ENCODE data around the gene SLC24A3. TPM values are rescaled to one million over a fixed set of nuclear protein-coding genes. Genes with fewer than 3 reads are reported as not detected.

Gene SLC24A3
- total RNA-seq, 6 experiments from 2014 or later: not detected

- Mint-ChIP-seq H3K27me3 (ENCODE audit: insufficient read depth) (no peaks in the 10 kb centered on the region; the same call in 1 of the 2 replicates), H3K4me1 (ENCODE audit: low read depth) (no peaks in the 10 kb centered on the region), H3K4me3 (no peak overlapping the region), H3K36me3 (ENCODE audit: low read depth) (no peaks in the 10 kb centered on the region), H3K9me3 (peaks cover 7% of the 10 kb centered on the region; the same call in 1 of the 2 replicates), H3K27ac (no peak overlapping the region)
- no peak for TF ChIP-seq CTCF (IDR thresholded peaks at IDR 0.05)
- DNase-seq: no peak
These were observed 10.1 kb downstream of the SLC24A3 start for GRCh38 chr20:19222520-19223040.

- no peak overlapping the region for H3K4me3 Mint-ChIP-seq
- peaks cover 7% of the 10 kb centered on the region; the same call in 1 of the 2 replicates for H3K9me3 Mint-ChIP-seq
- H3K4me1 Mint-ChIP-seq (ENCODE audit: low read depth): no peaks in the 10 kb centered on the region
- no peaks in the 10 kb centered on the region for H3K36me3 Mint-ChIP-seq (ENCODE audit: low read depth)
- no peak for TF ChIP-seq CTCF (IDR thresholded peaks at IDR 0.05)
- DNase-seq: no peak
- H3K27ac Mint-ChIP-seq: no peak overlapping the region
- H3K27me3 Mint-ChIP-seq (ENCODE audit: insufficient read depth): no peaks in the 10 kb centered on the region; the same call in 1 of the 2 replicates
These were observed 11.2 kb downstream of the SLC24A3 start for GRCh38 chr20:19223640-19224039.

GRCh38 chr20:19231359-19232035, 19.1 kb downstream of the SLC24A3 start:
- no peaks in the 10 kb centered on the region for H3K36me3 Mint-ChIP-seq (ENCODE audit: low read depth)
- TF ChIP-seq CTCF (IDR thresholded peaks at IDR 0.05): no peak
- no peak overlapping the region for H3K27ac Mint-ChIP-seq
- no peaks in the 10 kb centered on the region for H3K4me1 Mint-ChIP-seq (ENCODE audit: low read depth)
- peaks cover 11% of the 10 kb centered on the region for H3K9me3 Mint-ChIP-seq
- no peak for DNase-seq
- H3K4me3 Mint-ChIP-seq: no peak overlapping the region
- H3K27me3 Mint-ChIP-seq (ENCODE audit: insufficient read depth): no peaks in the 10 kb centered on the region; the same call in 1 of the 2 replicates

GRCh38 chr20:19232997-19233794, 20.8 kb downstream of the SLC24A3 start:
- H3K36me3 Mint-ChIP-seq (ENCODE audit: low read depth): no peaks in the 10 kb centered on the region
- no peak for DNase-seq
- H3K27me3 Mint-ChIP-seq (ENCODE audit: insufficient read depth): peaks cover 4% of the 10 kb centered on the region
- no peak for TF ChIP-seq CTCF (IDR thresholded peaks at IDR 0.05)
- no peak overlapping the region for H3K27ac Mint-ChIP-seq
- H3K9me3 Mint-ChIP-seq: peaks cover 17% of the 10 kb centered on the region
- H3K4me1 Mint-ChIP-seq (ENCODE audit: low read depth): no peaks in the 10 kb centered on the region
- no peak overlapping the region for H3K4me3 Mint-ChIP-seq

- Mint-ChIP-seq H3K27ac (no peak overlapping the region), H3K4me3 (no peak overlapping the region), H3K4me1 (ENCODE audit: low read depth) (no peaks in the 10 kb centered on the region), H3K27me3 (ENCODE audit: insufficient read depth) (peaks cover 6% of the 10 kb centered on the region), H3K36me3 (ENCODE audit: low read depth) (no peaks in the 10 kb centered on the region), H3K9me3 (peaks cover 24% of the 10 kb centered on the region)
- no peak for DNase-seq
- TF ChIP-seq CTCF (IDR thresholded peaks at IDR 0.05): no peak
These were observed 24.1 kb downstream of the SLC24A3 start for GRCh38 chr20:19236371-19237055.
